Effector CD8-positive, alpha-beta T cell (primary cell): ENCODE measurements around the gene ENG.
"Not testable (repeated sequence)": the region's sequence is repeated elsewhere in the genome, so short reads cannot be mapped to it uniquely, and the experiment has no call there.

Experiments
- DNase-seq: peaks from one replicate; lab custom pipeline; 2025; lab: John Stamatoyannopoulos, UW

Gene ENG

GRCh38 chr9:127865645-127866464 lies 11.4 kb upstream of the ENG start:
- no peak for DNase-seq

- no peak for DNase-seq
These were observed 8.7 kb upstream of the ENG start for GRCh38 chr9:127863191-127863621.

- no peak for DNase-seq
These were observed 7.9 kb upstream of the ENG start for GRCh38 chr9:127862075-127863011.

- DNase-seq, result no peak
These were observed 6.3 kb upstream of the ENG start for GRCh38 chr9:127860779-127861178.

GRCh38 chr9:127860260-127860659 lies 5.8 kb upstream of the ENG start:
- DNase-seq, result no peak

GRCh38 chr9:127858041-127858512 lies 3.6 kb upstream of the ENG start:
- no peak for DNase-seq

GRCh38 chr9:127857278-127857677 lies 2.8 kb upstream of the ENG start:
- DNase-seq, result no peak

- DNase-seq, result no peak
These were observed 2.3 kb upstream of the ENG start for GRCh38 chr9:127856729-127857116.

- no peak for DNase-seq
These were observed 1.8 kb upstream of the ENG start for GRCh38 chr9:127856094-127856728.

GRCh38 chr9:127855522-127855921 lies 1.1 kb upstream of the ENG start:
- DNase-seq, result no peak

- no peak for DNase-seq
These were observed 502 bp upstream of the ENG start for GRCh38 chr9:127854960-127855359.

GRCh38 chr9:127853312-127854183 lies 910 bp downstream of the ENG start:
- DNase-seq, result no peak

- no peak for DNase-seq
These were observed 1.6 kb downstream of the ENG start for GRCh38 chr9:127852829-127853228.

GRCh38 chr9:127850286-127850830 lies 4.1 kb downstream of the ENG start:
- no peak for DNase-seq

- no peak for DNase-seq
These were observed 5.5 kb downstream of the ENG start for GRCh38 chr9:127848756-127849504.

GRCh38 chr9:127847833-127848755 lies 6.4 kb downstream of the ENG start:
- no peak for DNase-seq

- no peak for DNase-seq
These were observed 7.3 kb downstream of the ENG start for GRCh38 chr9:127847178-127847510.

GRCh38 chr9:127846443-127847177 lies 7.8 kb downstream of the ENG start:
- DNase-seq, result no peak

GRCh38 chr9:127845619-127846018 lies 8.8 kb downstream of the ENG start:
- not testable (repeated sequence) for DNase-seq
